Bronchial epithelial cell (primary cell): ENCODE measurements around the gene ZNF516. TPM values are rescaled to one million over a fixed set of nuclear protein-coding genes. Genes with fewer than 3 reads are reported as not detected.

ENCODE experiments used
- DNase-seq: peaks from one replicate; pipeline ENCODE4 v3.0.0-alpha.2; 2010; ENCODE audit warnings: low read depth
- FAIRE-seq: peaks from 2 replicates; lab custom pipeline; 2011; peaks lifted over from hg19 to GRCh38; lab: Jason Lieb, UNC
- H3K27me3 ChIP-seq: 2 replicates; pipeline ENCODE4 v1.5.1; 2011; ENCODE audit warnings: low read length; ENCODE audit not compliant: control insufficient read depth, insufficient read depth
- H3K36me3 ChIP-seq: 2 replicates; pipeline ENCODE4 v1.5.1; 2011; ENCODE audit warnings: low read length; ENCODE audit not compliant: control insufficient read depth, insufficient read depth
- H3K4me3 ChIP-seq: 2 replicates; pipeline ENCODE4 v1.5.1; 2011; ENCODE audit warnings: mild to moderate bottlenecking, low read depth, low read length, control low read depth
- total RNA-seq: library from RNA; depleted of rRNA; stranded (reverse); fragments of >200 nt; gene quantifications from 2 replicates; pipeline ENCODE4 v1.2.1, GENCODE V29; 2014
- TF ChIP-seq, protein P1 (sequence below): IDR thresholded peaks from 2 replicates; pipeline ENCODE4 v1.5.1; 2011; ENCODE audit warnings: mild to moderate bottlenecking, moderate library complexity, low read length, control low read depth, inconsistent platforms; ENCODE audit not compliant: insufficient read depth, severe bottlenecking

Gene ZNF516
- total RNA-seq, 1 donor from 2014 or later = 16.6 TPM

DNA sequence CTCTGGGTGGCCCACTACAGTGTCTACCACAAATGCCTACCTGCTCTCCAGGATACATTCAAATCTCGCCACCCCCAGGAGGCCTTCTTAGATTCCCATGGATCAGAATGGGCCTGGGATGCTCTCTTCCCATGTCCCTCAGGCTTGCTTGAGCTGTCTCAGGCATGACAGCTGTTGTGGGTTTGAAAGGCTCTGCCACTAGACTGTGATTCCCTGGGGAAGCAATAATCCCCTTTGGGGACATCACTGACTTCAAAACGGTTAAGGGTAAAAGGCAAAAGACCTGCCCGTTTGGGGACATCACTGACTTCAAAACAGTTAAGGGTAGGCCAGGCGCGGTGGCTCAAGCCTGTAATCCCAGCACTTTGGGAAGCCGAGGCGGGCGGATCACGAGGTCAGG is 35.8 kb upstream of the ZNF516 start:
- DNase-seq (no peak), FAIRE-seq (no peak)
- Histone ChIP-seq H3K36me3 (no peaks in the 10 kb centered on the region), H3K27me3 (no peaks in the 10 kb centered on the region), H3K4me3 (no peak overlapping the region)
- TF ChIP-seq, protein P1, sequence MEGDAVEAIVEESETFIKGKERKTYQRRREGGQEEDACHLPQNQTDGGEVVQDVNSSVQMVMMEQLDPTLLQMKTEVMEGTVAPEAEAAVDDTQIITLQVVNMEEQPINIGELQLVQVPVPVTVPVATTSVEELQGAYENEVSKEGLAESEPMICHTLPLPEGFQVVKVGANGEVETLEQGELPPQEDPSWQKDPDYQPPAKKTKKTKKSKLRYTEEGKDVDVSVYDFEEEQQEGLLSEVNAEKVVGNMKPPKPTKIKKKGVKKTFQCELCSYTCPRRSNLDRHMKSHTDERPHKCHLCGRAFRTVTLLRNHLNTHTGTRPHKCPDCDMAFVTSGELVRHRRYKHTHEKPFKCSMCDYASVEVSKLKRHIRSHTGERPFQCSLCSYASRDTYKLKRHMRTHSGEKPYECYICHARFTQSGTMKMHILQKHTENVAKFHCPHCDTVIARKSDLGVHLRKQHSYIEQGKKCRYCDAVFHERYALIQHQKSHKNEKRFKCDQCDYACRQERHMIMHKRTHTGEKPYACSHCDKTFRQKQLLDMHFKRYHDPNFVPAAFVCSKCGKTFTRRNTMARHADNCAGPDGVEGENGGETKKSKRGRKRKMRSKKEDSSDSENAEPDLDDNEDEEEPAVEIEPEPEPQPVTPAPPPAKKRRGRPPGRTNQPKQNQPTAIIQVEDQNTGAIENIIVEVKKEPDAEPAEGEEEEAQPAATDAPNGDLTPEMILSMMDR = no peak

DNA sequence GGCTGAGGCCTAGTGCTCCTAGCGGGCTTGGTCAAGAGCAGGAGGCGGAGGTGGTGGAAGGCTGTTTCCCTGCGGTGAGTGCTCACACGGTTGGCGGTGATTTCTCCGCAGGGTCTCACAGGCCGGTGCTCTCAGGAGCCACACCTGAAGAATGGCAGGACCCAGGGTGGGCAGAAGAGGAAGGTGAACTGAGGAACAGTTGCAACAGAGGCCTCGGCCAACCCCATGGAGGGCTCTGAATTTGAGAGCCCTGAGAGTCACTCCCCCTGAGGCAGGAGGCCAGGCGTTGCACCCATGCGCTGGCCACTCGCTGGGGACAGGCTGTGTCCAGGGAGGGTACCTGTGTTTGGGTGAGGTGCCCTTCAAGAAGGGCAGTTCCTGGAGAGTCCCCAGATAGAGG is 35.3 kb upstream of the ZNF516 start:
- TF ChIP-seq, protein P1 = no peak
- H3K27me3 ChIP-seq = no peaks in the 10 kb centered on the region
- DNase-seq = no peak
- H3K4me3 ChIP-seq = no peak overlapping the region
- no peak for FAIRE-seq
- no peaks in the 10 kb centered on the region for H3K36me3 ChIP-seq

DNA sequence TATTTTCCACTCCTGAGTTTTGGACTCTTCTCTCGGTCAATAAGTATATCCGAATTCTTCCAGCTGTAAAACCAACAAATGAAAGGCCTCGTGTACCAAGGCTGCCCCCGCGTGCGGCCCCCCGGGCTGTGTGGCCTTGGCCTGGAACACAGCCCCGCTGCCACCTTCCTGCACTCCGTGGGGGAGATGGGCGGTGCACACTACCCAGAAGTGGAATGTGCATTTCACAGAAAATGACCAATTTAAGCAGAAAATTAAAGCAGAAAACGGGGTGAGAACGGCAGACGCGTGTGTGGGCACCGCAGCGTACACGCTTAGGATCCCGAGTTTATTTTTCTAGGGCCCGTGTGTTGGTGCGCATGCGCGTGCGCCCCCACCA is 34.4 kb upstream of the ZNF516 start:
- H3K36me3 ChIP-seq = no peaks in the 10 kb centered on the region
- no peak for DNase-seq
- FAIRE-seq = no peak
- TF ChIP-seq, protein P1 = no peak
- H3K4me3 ChIP-seq = no peak overlapping the region
- no peaks in the 10 kb centered on the region for H3K27me3 ChIP-seq

DNA sequence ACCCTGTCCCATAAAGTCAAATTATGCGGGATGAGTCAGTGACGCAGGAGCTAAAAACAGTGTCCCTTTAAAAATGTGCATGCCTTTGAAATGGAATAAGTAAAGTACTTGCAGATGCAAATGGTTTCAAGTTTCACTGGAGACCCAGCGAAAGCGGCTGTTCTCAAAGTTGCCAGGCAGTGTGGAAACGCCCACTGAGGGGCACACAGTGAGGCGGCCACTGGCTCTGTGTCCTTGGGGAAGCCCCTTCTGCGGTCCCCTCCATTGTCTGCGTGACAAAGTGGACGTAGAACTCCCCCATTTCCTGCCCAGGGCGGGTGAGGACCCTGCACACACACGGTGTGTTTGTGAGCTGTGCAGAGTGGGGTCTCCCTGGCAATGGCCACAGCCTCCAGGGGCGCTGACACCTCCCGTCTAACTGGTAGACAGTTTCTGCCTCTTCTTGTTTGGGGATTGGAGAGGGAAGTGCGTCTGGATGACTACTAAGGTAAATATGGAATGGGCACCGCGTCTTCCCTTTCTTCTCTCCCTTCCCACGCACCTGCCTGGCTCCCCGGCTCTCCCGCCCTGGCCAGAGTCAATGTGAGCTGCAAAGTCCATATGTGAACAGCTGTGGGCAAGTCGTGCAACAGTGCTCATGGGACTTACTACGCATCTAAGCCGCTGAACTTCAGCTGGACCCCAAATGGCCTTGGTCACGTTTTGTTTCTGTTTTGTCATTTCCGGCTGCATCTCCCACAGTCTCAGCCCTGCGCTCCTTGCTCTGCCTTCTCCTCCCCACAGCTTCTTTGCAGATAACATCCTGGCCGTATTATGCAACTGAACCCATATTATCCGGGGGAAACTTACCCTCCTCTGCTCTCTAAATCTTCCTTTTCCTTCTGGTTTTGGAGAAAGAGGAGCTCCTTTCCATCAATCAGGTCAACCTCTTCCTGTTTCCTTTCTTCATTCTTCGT is 33.7 kb upstream of the ZNF516 start:
- peak; percentile 72 for DNase-seq
- H3K4me3 ChIP-seq = peak overlapping the region; percentile 30

DNA sequence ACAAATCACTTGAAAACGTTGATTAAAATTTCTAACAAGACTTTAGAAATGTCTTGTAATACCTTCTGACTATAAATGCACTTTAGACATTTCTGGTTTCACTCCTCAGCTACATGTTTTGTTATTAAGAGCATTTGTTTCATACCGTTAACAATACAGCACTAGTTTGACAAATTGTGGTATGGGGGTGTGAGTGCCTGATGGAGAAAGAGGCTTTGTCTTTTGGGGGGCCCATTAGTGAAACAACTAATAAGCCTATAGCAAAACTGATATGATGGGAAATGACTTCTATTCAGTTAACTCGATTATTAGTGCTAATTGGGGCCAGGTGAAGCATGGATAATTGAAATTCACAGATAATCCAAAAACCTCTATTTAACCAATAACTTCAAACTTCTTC is 30.9 kb upstream of the ZNF516 start:
- no peak overlapping the region for H3K4me3 ChIP-seq
- no peaks in the 10 kb centered on the region for H3K27me3 ChIP-seq
- DNase-seq (no peak), FAIRE-seq (no peak)
- H3K36me3 ChIP-seq = no peaks in the 10 kb centered on the region
- TF ChIP-seq, protein P1 = no peak

More for the DNA sequence above, 33.7 kb upstream of the ZNF516 start:
- peak; percentile 18 for FAIRE-seq
- Histone ChIP-seq H3K36me3 (no peaks in the 10 kb centered on the region), H3K27me3 (no peaks in the 10 kb centered on the region)
- TF ChIP-seq, protein P1 = peak; percentile 27
